MCF 10A (cell line): Measurements from ENCODE around the gene DRAP1. TPM values are rescaled to one million over a fixed set of nuclear protein-coding genes. Genes with fewer than 3 reads are reported as not detected.

Experiments
- Bru-seq: library from RNA; stranded (reverse); fragments of 400-500 nt; gene quantifications from one replicate; lab custom pipeline; 2021; lab: Mats Ljungman, UMichigan
- BruChase-seq, 2 experiments: library from RNA; stranded (reverse); fragments of 400-500 nt; gene quantifications; one replicate each; lab custom pipeline; 2021; lab: Mats Ljungman, UMichigan
- BruUV-seq: library from RNA; stranded (reverse); fragments of 400-500 nt; replicated peaks from 2 replicates; lab custom pipeline; 2021; lab: Mats Ljungman, UMichigan
- CTCF ChIA-PET: fragments of 300-600 bp; sonication (Branson Sonifier 250); formaldehyde crosslinking; extraction: SDS; loops from one replicate; lab custom pipeline; 2021; ENCODE audit warnings: antibody characterized with exemption, inconsistent platforms; lab: Yijun Ruan, JAX
- POLR2A ChIA-PET: fragments of 300-600, 350-650 bp; sonication (Branson Sonifier 250); formaldehyde crosslinking; extraction: SDS; loops from one replicate; lab custom pipeline; 2020; ENCODE audit warnings: antibody characterized with exemption, inconsistent platforms; lab: Yijun Ruan, JAX
- DNase-seq: peaks from one replicate; pipeline ENCODE4 v3.0.0-alpha.2; 2018; ENCODE audit not compliant: unreplicated experiment
- H3K27ac Mint-ChIP-seq: one replicate; pipeline ENCODE4 v1.8.0; 2022; ENCODE audit warnings: mild to moderate bottlenecking, low read depth, mixed read lengths; ENCODE audit not compliant: unreplicated experiment
- H3K27me3 Mint-ChIP-seq: one replicate; pipeline ENCODE4 v1.8.0; 2022; ENCODE audit warnings: mixed read lengths; ENCODE audit not compliant: insufficient read depth, unreplicated experiment
- H3K36me3 Mint-ChIP-seq: one replicate; pipeline ENCODE4 v1.8.0; 2022; ENCODE audit warnings: mild to moderate bottlenecking, moderate library complexity, mixed read lengths; ENCODE audit not compliant: insufficient read depth, unreplicated experiment
- H3K4me1 Mint-ChIP-seq: one replicate; pipeline ENCODE4 v1.8.0; 2022; ENCODE audit warnings: mixed read lengths; ENCODE audit not compliant: insufficient read depth, unreplicated experiment
- H3K4me3 Mint-ChIP-seq: one replicate; pipeline ENCODE4 v1.8.0; 2022; ENCODE audit warnings: mild to moderate bottlenecking, moderate library complexity, mixed read lengths; ENCODE audit not compliant: unreplicated experiment
- H3K9me3 Mint-ChIP-seq: one replicate; pipeline ENCODE4 v1.8.0; 2022; ENCODE audit warnings: mixed read lengths; ENCODE audit not compliant: unreplicated experiment
- CTCF ChIP-seq: fragments of 200-600 bp; IDR thresholded peaks from one replicate; pipeline ENCODE4 v1.8.0; 2022; ENCODE audit warnings: antibody characterized with exemption, mild to moderate bottlenecking; ENCODE audit not compliant: unreplicated experiment
- intact Hi-C: fragments of 100-400 bp; cut with micrococcal nuclease; formaldehyde crosslinking; loops from 2 replicates; pipeline ENCODE4 v1.14.1; 2022
- long read RNA-seq: library from polyadenylated mRNA; stranded (forward); transcript quantifications from one replicate; pipeline ENCODE4 v2.0.0, GENCODE V29; 2022
- total RNA-seq: library from RNA; stranded (reverse); gene quantifications from 2 replicates; pipeline ENCODE4 v1.2.3, GENCODE V29; 2022

Gene DRAP1
- total RNA-seq (162 and 167 TPM in 2 replicates), Bru-seq, nascent RNA (percentile 82 among the genes with signal in this experiment), BruChase-seq, experiment 1, labeled RNA remaining after a 6-hour chase (percentile 88 among the genes with signal in this experiment), BruChase-seq, experiment 2, labeled RNA remaining after a 2-hour chase (percentile 80 among the genes with signal in this experiment)
- long read RNA-seq, transcript DRAP1-209 (4 exons, 453 nt) = minor isoform, 5 of 335 reads
- long read RNA-seq, transcript DRAP1-206 (3 exons, 837 nt) = minor isoform, 7 of 335 reads
- long read RNA-seq, transcript DRAP1-201 (7 exons, 989 nt) = major isoform, 282 of 335 reads
- long read RNA-seq, transcript DRAP1-204 (7 exons, 695 nt) = minor isoform, 8 of 335 reads
- long read RNA-seq, partial matches to known transcripts = 13 of 335 reads
- long read RNA-seq, other reads (novel, unspliced or antisense) = 17 of 335 reads

- ChIA-PET POLR2A (interaction anchor here (0.6 to 2.8 kb wide), 16 partner anchors 13 to 1259 kb away, joined by 3 to 46 read pairs (median 8); partner anchors contain the start of genes BANF1, CCDC85B, CFL1 and FIBP), CTCF (no interaction called here)
- intact Hi-C loops = loop anchor here (1.0 to 5.0 kb wide), 2 partner anchors 70 to 257 kb away; partner anchors contain the start of gene RELA
- DNase-seq = peak; percentile 97
- no peaks in the 10 kb centered on the region for H3K27me3 Mint-ChIP-seq
- peak within 1 kb of the TSS; percentile 89 for H3K4me3 Mint-ChIP-seq
- peaks cover 14% of the 10 kb centered on the region for H3K36me3 Mint-ChIP-seq
- no peaks in the 10 kb centered on the region for H3K9me3 Mint-ChIP-seq
- H3K4me1 Mint-ChIP-seq = peaks cover 37% of the 10 kb centered on the region
- H3K27ac Mint-ChIP-seq = peak within 1 kb of the TSS; percentile 81
- no peak for TF ChIP-seq CTCF
- no TSS peak for BruUV-seq
Observed at GRCh38 chr11:65919141-65919572, at the start of gene DRAP1. TSS of gene DRAP1 (plus strand) at chr11:65919426. CDS start at chr11:65919502, 76 bp downstream.

- POLR2A ChIA-PET = interaction anchor here (1.2 to 4.6 kb wide), 5 partner anchors 10 to 286 kb away, joined by 3 to 57 read pairs (median 4); partner anchors contain the start of genes CCDC85B, CFL1, FIBP and MUS81
- intact Hi-C loops = no loop called here
- CTCF ChIA-PET = interaction anchor here (0.8 to 4.5 kb wide), 4 partner anchors 10 to 153 kb away, joined by 3 to 41 read pairs (median 4); partner anchors contain the start of gene MUS81
- Mint-ChIP-seq H3K36me3 (peaks cover 20% of the 10 kb centered on the region), H3K27me3 (no peaks in the 10 kb centered on the region), H3K4me1 (peaks cover 7% of the 10 kb centered on the region), H3K9me3 (no peaks in the 10 kb centered on the region), H3K27ac (no peak overlapping the region), H3K4me3 (no peak overlapping the region)
- no peak for DNase-seq
- TF ChIP-seq CTCF = no peak
- BruUV-seq = no TSS peak
Observed at GRCh38 chr11:65869643-65870306, 49.5 kb upstream of the DRAP1 start.

- Mint-ChIP-seq H3K9me3 (no peaks in the 10 kb centered on the region), H3K27ac (no peak overlapping the region), H3K4me1 (peaks cover 7% of the 10 kb centered on the region), H3K36me3 (peaks cover 15% of the 10 kb centered on the region), H3K4me3 (no peak overlapping the region), H3K27me3 (no peaks in the 10 kb centered on the region)
- intact Hi-C loops = no loop called here
- no peak for TF ChIP-seq CTCF
- ChIA-PET POLR2A (interaction anchor here (1.2 to 4.6 kb wide), 4 partner anchors 11 to 286 kb away, joined by 3 to 57 read pairs (median 15); partner anchors contain the start of genes CCDC85B, CFL1, FIBP and MUS81), CTCF (interaction anchor here (0.8 to 4.5 kb wide), 3 partner anchors 10 to 175 kb away, joined by 3 to 41 read pairs (median 7); partner anchors contain the start of gene MUS81)
- BruUV-seq = no TSS peak
- no peak for DNase-seq
Observed at GRCh38 chr11:65870307-65870658, 48.9 kb upstream of the DRAP1 start.
